Raji (cell line): ENCODE results near the gene KLHL3.

Source experiments
- POLR2A ChIP-seq: IDR thresholded peaks from 2 replicates; pipeline ENCODE4 v1.6.1; 2011; ENCODE audit warnings: low read depth, low read length, control low read depth; ENCODE audit not compliant: insufficient read depth

Gene KLHL3

DNA sequence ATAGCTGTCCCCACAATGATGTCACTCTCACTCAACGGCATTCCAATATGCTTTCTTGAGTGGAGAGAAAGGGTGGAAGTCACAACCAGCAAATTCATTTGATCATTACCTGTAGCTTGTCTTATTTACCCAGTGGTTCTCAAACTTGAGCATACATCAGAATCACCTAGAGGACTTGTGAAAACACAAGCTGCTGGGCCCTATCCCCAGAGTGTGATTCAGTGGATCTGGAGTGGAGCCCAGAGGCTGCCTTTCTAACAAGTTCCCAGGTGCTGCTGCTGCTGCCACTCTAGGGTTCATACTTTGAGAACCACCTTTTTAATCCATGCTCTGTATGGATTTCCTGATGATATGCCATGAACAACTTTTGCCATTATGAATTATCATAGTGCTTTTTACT lies 94.7 kb downstream of the KLHL3 start:
- no peak for TF ChIP-seq POLR2A

DNA sequence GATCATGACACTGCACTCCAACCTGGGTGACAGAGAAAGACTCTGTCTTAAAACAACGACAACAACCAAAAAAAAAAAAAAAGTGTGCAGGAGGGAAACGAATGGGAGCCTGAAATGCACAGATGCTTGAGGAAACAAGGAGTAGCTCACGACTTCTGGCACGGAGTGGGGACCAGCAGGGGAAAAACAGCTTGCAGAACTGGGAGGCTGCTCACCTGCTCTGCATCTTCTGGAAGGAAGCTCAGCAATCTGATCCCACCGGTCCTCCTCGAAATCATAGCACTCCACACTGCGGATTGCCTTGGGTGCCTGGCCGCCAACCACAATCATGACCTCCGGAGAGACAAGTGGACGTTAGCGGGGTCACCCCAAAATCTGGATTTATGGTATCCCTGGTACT lies 96.2 kb downstream of the KLHL3 start:
- TF ChIP-seq POLR2A, result no peak

DNA sequence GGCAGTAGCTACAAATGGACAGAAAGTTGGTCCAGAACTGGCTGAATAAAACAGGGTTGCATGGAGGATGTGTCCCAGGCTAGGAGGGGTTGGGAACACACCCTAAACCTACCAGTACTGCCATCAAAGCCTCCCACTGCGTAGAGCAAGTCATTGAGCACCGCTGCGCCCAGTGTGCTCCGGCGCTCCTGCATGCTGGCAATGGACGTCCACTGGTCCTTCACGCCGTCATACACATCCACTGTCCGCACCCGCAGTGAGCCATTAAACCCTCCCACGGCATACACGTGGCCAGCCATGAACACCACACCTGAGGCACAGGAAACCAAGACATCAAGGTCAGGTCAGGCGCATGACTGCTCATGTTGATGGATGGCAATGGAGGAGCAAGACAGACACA lies 97.0 kb downstream of the KLHL3 start:
- TF ChIP-seq POLR2A, result no peak

DNA sequence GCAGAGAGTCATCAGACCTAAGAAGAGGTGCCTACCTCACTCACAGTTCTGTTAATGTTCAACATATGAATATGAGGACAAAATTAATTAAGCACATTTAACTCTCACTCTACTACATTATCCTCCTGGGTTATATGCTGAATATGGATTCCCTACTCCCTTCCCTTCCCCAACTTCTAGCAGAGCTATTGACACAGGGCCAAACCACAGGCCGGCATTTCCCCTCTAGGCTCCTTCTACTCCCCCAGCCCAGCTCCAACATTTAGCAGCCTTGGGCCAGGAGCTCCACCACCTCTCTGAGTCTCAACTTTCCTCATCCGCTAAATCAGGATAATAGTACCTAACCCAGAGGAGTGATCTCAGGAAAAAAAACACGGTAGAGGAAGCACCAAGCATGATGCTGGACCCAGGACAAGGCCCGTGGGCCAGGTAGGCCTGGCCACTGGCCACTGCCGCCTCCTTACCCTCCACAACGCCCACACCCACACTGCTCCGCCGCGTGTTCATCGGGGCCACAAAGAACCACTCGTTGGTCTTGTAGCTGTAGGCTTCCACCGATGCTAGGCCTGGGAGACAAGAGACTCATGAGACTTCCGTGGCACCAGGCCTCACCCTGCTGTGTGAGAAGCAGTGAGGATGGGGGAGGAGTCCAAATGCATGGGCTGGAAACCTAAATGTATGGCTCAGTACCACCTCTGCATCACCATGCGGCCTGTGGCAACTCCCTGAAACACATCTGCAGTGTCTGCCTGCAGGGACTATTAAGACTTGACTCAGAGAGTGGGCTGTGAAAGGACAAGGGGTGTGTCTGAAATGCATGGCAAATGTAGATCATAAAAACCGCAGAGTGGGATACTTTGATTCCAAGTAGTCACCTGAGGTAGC lies 98.8 kb downstream of the KLHL3 start:
- no peak for TF ChIP-seq POLR2A

DNA sequence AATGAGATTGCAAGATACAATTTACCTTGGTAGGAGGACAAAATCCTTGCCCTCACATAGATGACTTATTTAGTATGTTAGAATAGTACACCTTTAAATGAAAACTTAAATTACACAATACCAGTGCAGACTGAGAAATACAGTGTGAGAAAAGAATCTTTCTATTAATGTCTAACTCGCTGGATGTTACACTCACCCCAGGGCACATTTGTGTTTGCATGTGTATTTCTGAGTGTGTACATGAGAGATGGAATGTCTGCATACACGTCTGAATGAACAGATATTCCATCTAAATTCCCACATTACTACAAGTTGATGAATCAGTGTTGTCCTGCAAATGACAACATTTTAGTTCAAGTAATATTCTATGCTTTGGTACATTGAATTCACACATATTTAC lies 99.8 kb downstream of the KLHL3 start:
- TF ChIP-seq POLR2A, result no peak

DNA sequence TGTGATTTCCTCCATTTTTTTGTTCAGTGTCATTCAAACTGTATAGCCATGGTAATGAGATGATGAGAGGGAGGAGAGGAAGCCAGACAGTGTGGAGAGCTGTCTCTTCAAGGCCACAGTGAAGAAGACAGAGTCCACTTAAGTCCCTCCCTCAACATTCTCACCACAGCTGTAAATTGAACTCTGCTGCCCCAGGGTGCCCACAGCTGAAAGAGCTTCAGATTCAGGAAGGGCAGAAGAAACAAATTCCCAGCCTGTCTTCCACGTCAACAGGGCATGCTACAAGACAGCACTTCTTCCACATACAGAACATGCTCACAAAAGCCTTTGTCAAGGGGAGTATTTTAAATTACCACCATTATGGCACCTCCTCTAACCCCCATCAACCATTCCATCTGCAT lies 100.4 kb downstream of the KLHL3 start:
- TF ChIP-seq POLR2A, result no peak

DNA sequence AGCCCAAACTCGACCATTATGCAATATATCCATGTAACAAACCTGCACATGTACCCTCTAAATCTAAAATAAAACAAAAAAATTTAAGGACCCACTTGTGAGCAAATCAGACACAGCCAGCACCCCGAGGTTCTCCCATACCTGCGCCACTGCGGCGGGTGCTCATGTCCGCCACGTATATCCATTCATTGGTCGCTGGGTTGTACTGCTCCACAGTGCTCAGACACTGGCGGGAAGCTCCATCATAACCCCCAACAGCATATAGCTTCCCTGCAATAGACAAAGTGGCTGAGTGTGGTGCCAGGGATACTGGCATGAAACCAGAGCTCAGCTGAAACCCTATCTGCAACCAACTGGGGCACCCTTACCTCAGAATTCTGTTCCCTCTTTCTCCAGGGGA lies 102.0 kb downstream of the KLHL3 start:
- no peak for TF ChIP-seq POLR2A

DNA sequence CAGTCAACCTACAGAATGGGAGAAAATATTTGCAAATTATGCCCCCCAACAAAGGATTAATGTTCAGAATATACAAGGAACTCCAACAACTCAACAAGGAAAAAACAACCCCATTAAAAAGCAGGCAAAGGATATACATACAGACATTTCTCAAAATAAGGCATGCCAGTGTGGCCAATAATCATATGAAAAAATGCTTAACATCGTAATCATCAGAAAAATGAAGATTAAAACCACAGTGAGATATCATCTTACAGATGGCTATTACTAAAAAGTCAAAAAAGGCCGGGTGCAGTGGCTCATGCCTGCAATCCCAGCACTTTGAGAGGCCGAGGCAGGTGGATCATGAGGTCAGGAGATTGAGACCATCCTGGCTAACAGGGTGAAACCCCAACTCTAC lies 103.2 kb downstream of the KLHL3 start:
- TF ChIP-seq POLR2A, result no peak

DNA sequence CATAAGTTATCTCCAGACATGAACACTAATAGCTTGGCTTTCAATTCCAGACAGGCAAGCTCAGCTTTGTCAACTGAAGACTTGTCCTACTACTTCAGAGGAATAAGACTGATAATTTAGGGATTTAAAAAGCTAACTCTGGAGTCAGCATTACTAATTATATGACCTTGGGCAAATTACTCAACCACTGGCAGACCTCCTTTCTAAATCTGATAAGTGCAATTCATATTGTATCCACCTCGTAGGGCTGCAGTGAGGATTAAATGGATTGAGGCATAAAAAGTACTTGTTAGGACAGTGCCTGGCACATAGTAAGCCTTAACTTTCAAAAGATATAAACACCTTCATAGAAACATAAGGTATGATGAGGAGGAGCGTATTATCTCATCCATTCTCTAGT lies 104.4 kb downstream of the KLHL3 start:
- no peak for TF ChIP-seq POLR2A

DNA sequence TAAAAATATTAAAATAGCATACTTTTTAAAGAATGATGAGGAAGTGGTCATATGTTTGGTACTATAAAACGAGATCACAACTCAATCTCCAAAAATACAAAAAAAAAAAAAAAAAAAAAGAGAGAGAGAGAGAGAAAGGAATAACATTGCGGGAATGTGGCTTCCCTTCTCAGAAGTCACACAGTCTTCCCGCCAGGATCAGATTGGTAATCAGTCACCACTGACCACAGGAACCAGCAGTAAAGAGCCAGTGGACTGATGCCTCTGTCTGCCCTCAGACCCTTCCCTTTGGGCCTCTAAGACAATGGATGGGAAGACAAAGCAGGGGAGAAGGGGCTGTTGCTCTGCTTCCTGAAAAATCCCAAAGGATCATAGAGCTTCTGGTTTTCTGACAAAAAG lies 104.9 kb downstream of the KLHL3 start:
- TF ChIP-seq POLR2A, result no peak

DNA sequence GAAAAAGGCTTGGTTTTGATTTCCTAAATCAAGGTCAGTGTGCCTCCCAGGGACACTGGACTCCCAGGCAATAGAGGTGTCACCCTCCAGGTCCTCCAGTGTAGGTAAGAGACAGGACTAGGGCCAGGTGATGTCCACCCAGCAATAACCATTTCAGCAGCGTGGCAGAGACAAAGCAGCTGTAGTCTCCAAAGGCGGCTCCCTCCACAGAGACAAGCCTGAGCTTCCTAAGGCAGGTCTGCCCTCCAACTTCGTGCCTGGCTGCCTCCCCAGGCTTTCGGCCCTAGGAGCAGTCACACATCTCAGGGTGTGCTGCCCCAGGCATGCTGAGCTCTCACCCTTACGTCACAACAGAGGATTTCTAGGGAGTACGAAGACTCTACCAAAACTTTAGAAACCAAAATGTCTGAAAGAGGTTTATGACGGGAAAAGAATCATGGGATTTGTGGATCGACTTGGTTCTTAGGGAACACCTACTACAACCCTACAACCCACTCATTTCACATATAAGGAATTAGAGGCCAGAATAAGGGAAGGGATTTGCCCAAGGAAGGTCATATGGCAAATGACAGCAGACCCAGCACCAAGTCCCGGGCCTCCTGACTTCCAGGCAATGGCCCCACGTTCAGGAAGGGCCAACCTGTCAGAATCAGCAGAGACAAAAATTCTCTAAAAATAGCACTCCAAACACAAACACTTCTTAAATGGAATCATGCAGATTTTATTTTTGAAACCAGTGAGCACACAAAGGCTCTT lies 105.5 kb downstream of the KLHL3 start:
- no peak for TF ChIP-seq POLR2A

DNA sequence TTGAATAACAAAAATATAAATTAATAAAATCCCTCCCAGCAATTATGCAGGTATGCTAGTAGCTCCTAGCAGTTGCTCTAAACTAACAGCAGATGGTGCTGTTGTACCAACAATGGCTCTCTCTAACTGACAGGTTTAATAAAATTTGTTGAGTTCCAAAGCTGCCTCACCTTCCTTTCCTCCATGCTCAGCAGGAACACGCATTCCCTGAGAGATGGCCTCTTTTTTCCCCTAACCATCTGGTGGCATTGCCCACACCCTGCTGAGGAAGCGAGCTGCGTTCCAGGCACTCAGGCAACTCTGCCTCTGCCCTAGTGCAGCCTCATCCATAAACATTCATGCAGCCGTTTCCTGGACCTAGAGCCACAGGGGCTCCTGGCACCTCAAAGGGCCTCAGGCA lies 106.2 kb downstream of the KLHL3 start:
- TF ChIP-seq POLR2A, result no peak

DNA sequence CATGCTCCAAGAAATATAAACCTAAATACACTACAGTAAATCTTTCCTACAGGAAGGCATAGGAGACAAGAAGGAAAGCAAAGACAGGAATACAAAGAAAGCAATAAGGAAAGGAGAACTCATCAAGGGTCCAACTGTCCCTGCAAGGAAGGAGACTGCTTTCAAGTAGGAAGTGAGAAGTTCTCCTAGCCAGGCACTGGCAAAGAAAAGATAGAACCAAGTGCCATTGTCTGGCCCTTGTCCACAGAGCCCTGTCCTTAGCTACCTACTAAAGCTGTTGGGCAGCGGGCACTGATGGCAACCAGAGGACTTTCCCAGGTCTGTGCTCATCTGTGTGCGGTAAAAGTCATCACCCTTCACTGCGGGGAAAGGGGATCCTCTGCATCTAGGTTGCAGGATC lies 108.2 kb downstream of the KLHL3 start:
- TF ChIP-seq POLR2A, result no peak

DNA sequence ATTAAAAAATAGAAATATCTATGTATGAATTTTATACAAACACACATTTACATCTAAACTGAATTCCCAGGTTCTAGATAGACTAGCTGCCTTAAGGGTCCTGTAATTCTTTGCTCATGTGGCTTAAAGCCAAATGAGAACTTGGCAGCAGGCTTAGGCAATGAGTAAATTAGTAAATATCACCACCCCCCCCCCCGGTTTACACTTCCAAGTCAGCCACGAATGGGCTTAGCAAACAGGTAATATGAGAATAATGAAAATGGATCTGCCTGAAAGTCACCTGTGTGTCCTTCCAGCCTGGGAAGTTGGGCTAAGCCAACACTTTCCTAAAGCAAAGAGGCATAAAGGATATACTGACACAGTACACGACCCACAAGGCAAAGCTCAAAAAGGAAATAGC lies 108.6 kb downstream of the KLHL3 start:
- no peak for TF ChIP-seq POLR2A

DNA sequence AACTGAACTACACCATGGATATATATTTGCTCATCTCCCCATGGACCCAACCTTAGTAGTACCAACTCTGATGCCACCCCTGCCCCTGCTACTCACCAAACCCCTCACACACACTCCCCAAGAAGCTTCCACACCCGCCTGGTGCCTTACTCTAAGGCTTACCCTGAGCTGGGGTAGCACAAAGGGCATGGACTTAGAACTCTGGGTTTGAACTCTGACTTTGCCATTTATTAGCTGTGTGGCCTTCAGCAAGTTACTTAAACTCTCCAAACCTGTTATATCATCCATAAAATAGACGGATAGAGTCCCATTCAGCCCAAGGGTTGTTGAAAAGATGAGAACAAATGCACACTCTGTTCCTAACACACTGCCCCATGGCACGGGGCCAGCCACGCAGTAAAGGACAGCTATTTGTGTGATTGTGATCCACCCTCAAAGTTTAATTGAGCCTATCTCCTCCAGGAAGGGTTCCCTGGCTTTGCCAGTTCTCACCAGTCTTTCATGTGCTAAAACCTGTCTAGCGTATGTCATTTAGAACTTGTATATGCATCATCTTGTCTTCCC lies 111.0 kb downstream of the KLHL3 start:
- no peak for TF ChIP-seq POLR2A

DNA sequence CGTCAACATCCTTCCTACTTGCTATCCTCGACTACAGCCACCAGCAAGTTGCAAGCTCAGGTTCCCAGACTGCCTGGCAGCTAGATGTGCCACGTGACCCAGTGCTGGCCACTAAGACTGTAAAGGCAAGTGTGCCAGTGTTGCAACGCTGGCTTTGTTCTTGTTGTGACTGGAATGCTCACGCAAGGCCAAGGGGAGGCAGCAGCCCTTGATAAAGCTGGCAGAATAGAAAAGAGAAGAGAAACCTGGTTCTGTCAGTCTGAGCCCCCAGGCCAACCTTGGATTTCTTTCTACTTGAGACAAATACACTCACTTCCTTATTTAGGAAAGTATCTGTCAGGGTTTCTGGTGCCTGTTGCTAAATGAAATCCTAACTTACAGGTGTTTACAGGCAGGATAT lies 113.0 kb downstream of the KLHL3 start:
- TF ChIP-seq POLR2A, result no peak

DNA sequence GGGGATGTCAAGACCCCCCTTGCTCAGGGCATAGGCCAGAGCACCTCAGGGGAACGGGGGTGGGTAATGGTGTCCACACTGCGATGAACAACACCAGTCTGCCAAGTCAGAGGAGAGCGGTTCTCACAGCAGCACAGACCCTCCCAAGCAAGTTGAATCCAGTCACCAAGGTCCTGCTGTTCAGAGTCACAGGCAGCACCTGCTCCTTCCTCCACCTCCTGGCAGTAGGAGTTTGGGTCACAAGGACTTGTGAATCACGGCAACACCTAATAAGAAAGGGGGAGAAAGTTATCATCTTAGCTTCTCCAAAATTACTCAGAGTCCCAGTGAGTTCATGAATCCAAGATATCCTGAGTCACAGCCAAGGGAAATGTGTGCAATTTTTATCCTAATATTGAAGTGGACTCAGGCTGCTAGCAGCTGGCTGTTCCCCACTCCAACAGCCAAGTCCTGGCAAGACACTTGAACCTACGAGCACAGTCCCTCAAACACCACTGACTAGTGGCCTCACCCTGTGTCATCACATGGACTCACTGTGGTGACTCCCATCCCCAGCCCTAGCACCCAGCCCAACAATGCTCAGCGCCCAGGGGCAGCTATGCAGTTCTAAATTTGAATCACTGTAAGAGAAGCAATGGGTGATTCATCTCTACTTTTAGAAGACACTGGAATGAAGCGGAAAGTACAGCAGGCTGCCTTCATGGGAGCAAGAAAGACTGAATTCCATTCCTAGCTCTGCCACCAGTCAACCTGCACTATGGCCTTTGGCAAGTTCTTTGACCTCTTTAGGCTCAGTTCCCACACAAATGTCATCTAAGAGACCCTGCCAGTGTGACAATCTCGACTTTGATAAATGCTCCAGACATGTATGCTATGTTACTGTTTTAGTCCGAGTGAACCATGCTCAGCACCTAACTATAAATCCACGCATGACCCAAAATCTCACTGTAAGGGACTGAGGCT lies 113.7 kb downstream of the KLHL3 start:
- TF ChIP-seq POLR2A, result no peak
